GM12875 (cell line): Measurements from ENCODE around the gene TPCN1.

Source experiments
- H3K4me3 ChIP-seq: one replicate; pipeline ENCODE4 v1.5.1; 2011; ENCODE audit warnings: low read depth, low read length, control low read depth
- CTCF ChIP-seq: IDR thresholded peaks from 2 replicates; pipeline ENCODE4 v1.5.1; 2011; ENCODE audit warnings: low read depth, mild to moderate bottlenecking, control low read depth, inconsistent platforms, low read length, moderate library complexity, borderline replicate concordance; ENCODE audit not compliant: insufficient read depth

Gene TPCN1

GRCh38 chr12:113328368-113328889 is 107.2 kb downstream of the TPCN1 start:
- TF ChIP-seq CTCF, result no peak
- H3K4me3 ChIP-seq, result no peak overlapping the region

GRCh38 chr12:113329022-113329790 is 107.9 kb downstream of the TPCN1 start:
- no peak overlapping the region for H3K4me3 ChIP-seq
- TF ChIP-seq CTCF, result no peak

- H3K4me3 ChIP-seq, result no peak overlapping the region
- no peak for TF ChIP-seq CTCF
Measured at GRCh38 chr12:113329791-113330417, 108.6 kb downstream of the TPCN1 start.

- no peak for TF ChIP-seq CTCF
- no peak overlapping the region for H3K4me3 ChIP-seq
Measured at GRCh38 chr12:113330505-113330904, 109.2 kb downstream of the TPCN1 start.

GRCh38 chr12:113332688-113333417 is 111.6 kb downstream of the TPCN1 start:
- H3K4me3 ChIP-seq, result no peak overlapping the region
- no peak for TF ChIP-seq CTCF

GRCh38 chr12:113333418-113333750 is 112.1 kb downstream of the TPCN1 start:
- H3K4me3 ChIP-seq, result no peak overlapping the region
- no peak for TF ChIP-seq CTCF
